ENCODE data around the gene ZNF579. TPM values are rescaled to one million over a fixed set of nuclear protein-coding genes. Genes with fewer than 3 reads are reported as not detected.

ZNF579 gene
- polyA plus RNA-seq, 1 donor from 2014 or later = 7.4 TPM

- Histone ChIP-seq H3K79me2 (replicated peaks; ENCODE audit: insufficient read depth, low read length) (no peaks in the 10 kb centered on the region), H4K20me1 (ENCODE audit: insufficient read depth) (no peaks in the 10 kb centered on the region), H2AFZ (ENCODE audit: low read depth, low read length) (no peak within 1 kb of the TSS), H3F3A (ENCODE audit: insufficient read depth, low read length, poor library complexity, severe bottlenecking) (no peaks in the 10 kb centered on the region), H3K9ac (ENCODE audit: low read length) (no peak within 1 kb of the TSS), H3K36me3 (ENCODE audit: insufficient read depth, low read length) (no peaks in the 10 kb centered on the region), H3K4me2 (ENCODE audit: low read length) (no peak within 1 kb of the TSS), H3K9me3 (ENCODE audit: low read length) (no peaks in the 10 kb centered on the region), H3K27me3 (ENCODE audit: insufficient read depth, low read depth, low read length) (no peaks in the 10 kb centered on the region), H3K4me3 (ENCODE audit: low read length) (no peak within 1 kb of the TSS), H3K9me2 (ENCODE audit: insufficient read depth, low read length) (no peaks in the 10 kb centered on the region), H3K27ac (ENCODE audit: low read length) (no peak within 1 kb of the TSS)
- no peak for TF ChIP-seq MXI1 (conservative IDR thresholded peaks at IDR 0.05; ENCODE audit: poor library complexity, severe bottlenecking)
Measured at GRCh38 chr19:55545443-55545842, 35.2 kb downstream of the ZNF579 start, which contains the start of gene SBK3. TSS of gene SBK3 (minus strand) at chr19:55545543. CDS start at chr19:55545543, 0 bp downstream.

- Histone ChIP-seq H3F3A (ENCODE audit: insufficient read depth, low read length, poor library complexity, severe bottlenecking) (no peaks in the 10 kb centered on the region), H3K9me2 (ENCODE audit: insufficient read depth, low read length) (no peaks in the 10 kb centered on the region), H3K4me3 (ENCODE audit: low read length) (no peak overlapping the region), H3K36me3 (ENCODE audit: insufficient read depth, low read length) (no peaks in the 10 kb centered on the region), H2AFZ (ENCODE audit: low read depth, low read length) (no peak overlapping the region), H3K9me3 (ENCODE audit: low read length) (no peaks in the 10 kb centered on the region), H3K9ac (ENCODE audit: low read length) (no peak overlapping the region), H3K4me2 (ENCODE audit: low read length) (no peak overlapping the region), H4K20me1 (ENCODE audit: insufficient read depth) (no peaks in the 10 kb centered on the region), H3K27me3 (ENCODE audit: insufficient read depth, low read depth, low read length) (no peaks in the 10 kb centered on the region), H3K79me2 (replicated peaks; ENCODE audit: insufficient read depth, low read length) (no peaks in the 10 kb centered on the region), H3K27ac (ENCODE audit: low read length) (no peak overlapping the region)
- TF ChIP-seq EZH2 (IDR thresholded peaks at IDR 0.05; ENCODE audit: borderline replicate concordance, insufficient read depth, low read length, poor library complexity, severe bottlenecking) (no peak), RAD21 (conservative IDR thresholded peaks at IDR 0.05) (no peak), CTCF (IDR thresholded peaks at IDR 0.05; ENCODE audit: poor library complexity, severe bottlenecking) (no peak), POLR2AphosphoS5 (IDR thresholded peaks at IDR 0.05) (no peak), TAF1 (IDR thresholded peaks at IDR 0.05; ENCODE audit: low read depth) (no peak), REST (IDR thresholded peaks at IDR 0.05; ENCODE audit: borderline replicate concordance) (no peak), EP300 (conservative IDR thresholded peaks at IDR 0.05; ENCODE audit: poor library complexity, severe bottlenecking) (no peak), MXI1 (conservative IDR thresholded peaks at IDR 0.05; ENCODE audit: poor library complexity, severe bottlenecking) (no peak), SMC3 (conservative IDR thresholded peaks at IDR 0.05; ENCODE audit: poor library complexity) (no peak)
Measured at GRCh38 chr19:55544776-55545439, 35.7 kb downstream of the ZNF579 start.

Measured in neural cell (in vitro differentiated cells).